Loucy (cell line): ENCODE measurements around the gene ST3GAL3.

ENCODE experiments used
- H2AFZ ChIP-seq: fragments of 200-600 bp; sonication (generic); 2 replicates; pipeline ENCODE4 v1.6.0; 2016; ENCODE audit warnings: antibody characterized with exemption, mild to moderate bottlenecking, low read length, moderate library complexity
- H3F3A ChIP-seq: fragments of 200-600 bp; 2 replicates; pipeline ENCODE4 v1.6.0; 2016; ENCODE audit warnings: antibody characterized with exemption, low read depth, mild to moderate bottlenecking
- H3K27me3 ChIP-seq: fragments of 200-600 bp; sonication (generic); 2 replicates; pipeline ENCODE4 v1.6.1; 2014; ENCODE audit warnings: low read length, mild to moderate bottlenecking; ENCODE audit not compliant: insufficient read depth, poor library complexity, severe bottlenecking
- H3K36me3 ChIP-seq: fragments of 200-600 bp; sonication (generic); 2 replicates; pipeline ENCODE4 v1.6.1; 2016; ENCODE audit warnings: low read length; ENCODE audit not compliant: insufficient read depth
- H3K4me1 ChIP-seq: fragments of 200-600 bp; sonication (generic); 2 replicates; pipeline ENCODE4 v1.5.1; 2014; ENCODE audit warnings: low read length, mild to moderate bottlenecking; ENCODE audit not compliant: insufficient read depth, poor library complexity, severe bottlenecking
- H3K4me2 ChIP-seq: fragments of 200-600 bp; sonication (generic); 2 replicates; pipeline ENCODE4 v1.6.0; 2014; ENCODE audit warnings: antibody characterized with exemption, low read length, low read depth, mild to moderate bottlenecking; ENCODE audit not compliant: poor library complexity, severe bottlenecking
- H3K4me3 ChIP-seq: fragments of 200-600 bp; sonication (generic); 2 replicates; pipeline ENCODE4 v1.5.1; 2014; ENCODE audit warnings: low read length, mild to moderate bottlenecking, mixed read lengths; ENCODE audit not compliant: poor library complexity, severe bottlenecking
- H3K79me2 ChIP-seq: fragments of 200-600 bp; sonication (generic); 2 replicates; pipeline ENCODE4 v1.6.1; 2014; ENCODE audit warnings: low read length; ENCODE audit not compliant: insufficient read depth
- H3K9ac ChIP-seq: fragments of 200-600 bp; sonication (generic); 2 replicates; pipeline ENCODE4 v1.6.0; 2014; ENCODE audit warnings: mild to moderate bottlenecking, low read depth, low read length, moderate library complexity; ENCODE audit not compliant: poor library complexity, severe bottlenecking
- H3K9me2 ChIP-seq: fragments of 200-600 bp; sonication (generic); replicated peaks from 2 replicates; pipeline ENCODE4 v1.6.1; 2016; ENCODE audit warnings: low read depth, low read length, mixed read lengths
- H3K9me3 ChIP-seq: fragments of 200-600 bp; sonication (generic); 2 replicates; pipeline ENCODE4 v1.6.1; 2014; ENCODE audit warnings: mild to moderate bottlenecking, antibody characterized with exemption, low read length, low read depth; ENCODE audit not compliant: insufficient read depth
- H4K20me1 ChIP-seq: fragments of 200-600 bp; sonication (generic); 2 replicates; pipeline ENCODE4 v1.6.0; 2014; ENCODE audit warnings: antibody characterized with exemption, low read length, mild to moderate bottlenecking; ENCODE audit not compliant: insufficient read depth, poor library complexity, severe bottlenecking
- CTCF ChIP-seq: fragments of 200-600 bp; sonication (generic); conservative IDR thresholded peaks from 2 replicates; pipeline ENCODE4 v1.5.1; 2014; ENCODE audit warnings: mild to moderate bottlenecking, antibody characterized with exemption, low read length
- EZH2phosphoT487 ChIP-seq: fragments of 200-600 bp; IDR thresholded peaks from 2 replicates; pipeline ENCODE4 v1.6.1; 2018; ENCODE audit warnings: antibody characterized with exemption, mild to moderate bottlenecking, moderate library complexity, borderline replicate concordance

The ST3GAL3 gene

GRCh38 chr1:43887748-43888147, 180.4 kb downstream of the ST3GAL3 start:
- H3K79me2 ChIP-seq = no peaks in the 10 kb centered on the region
- H3K9ac ChIP-seq = no peak overlapping the region
- H3K9me2 ChIP-seq = no peaks in the 10 kb centered on the region
- H3K9me3 ChIP-seq = no peaks in the 10 kb centered on the region
- H3K4me3 ChIP-seq = no peak overlapping the region
- H3K4me2 ChIP-seq = no peak overlapping the region
- TF ChIP-seq CTCF = no peak
- no peak for TF ChIP-seq EZH2phosphoT487
- no peaks in the 10 kb centered on the region for H4K20me1 ChIP-seq
- H3K36me3 ChIP-seq = no peaks in the 10 kb centered on the region
- H3F3A ChIP-seq = no peaks in the 10 kb centered on the region
- no peaks in the 10 kb centered on the region for H3K27me3 ChIP-seq
- H3K4me1 ChIP-seq = peaks cover 14% of the 10 kb centered on the region
- H2AFZ ChIP-seq = no peak overlapping the region

- Histone ChIP-seq H3K27me3 (no peaks in the 10 kb centered on the region), H3K4me1 (peaks cover under 1% of the 10 kb centered on the region), H3F3A (no peaks in the 10 kb centered on the region), H3K36me3 (peaks cover 7% of the 10 kb centered on the region; the same call in 1 of the 2 replicates), H3K9me2 (no peaks in the 10 kb centered on the region), H2AFZ (no peak overlapping the region), H4K20me1 (no peaks in the 10 kb centered on the region), H3K4me3 (no peak overlapping the region), H3K9me3 (no peaks in the 10 kb centered on the region), H3K4me2 (no peak overlapping the region), H3K79me2 (no peaks in the 10 kb centered on the region), H3K9ac (no peak overlapping the region)
- TF ChIP-seq CTCF (no peak), EZH2phosphoT487 (no peak)
These were observed 183.5 kb downstream of the ST3GAL3 start for GRCh38 chr1:43890815-43891214.

- no peaks in the 10 kb centered on the region for H3K4me1 ChIP-seq
- no peak overlapping the region for H2AFZ ChIP-seq
- H3K36me3 ChIP-seq = peaks cover 7% of the 10 kb centered on the region; the same call in 1 of the 2 replicates
- no peaks in the 10 kb centered on the region for H3K9me2 ChIP-seq
- no peaks in the 10 kb centered on the region for H3K79me2 ChIP-seq
- TF ChIP-seq EZH2phosphoT487 = no peak
- TF ChIP-seq CTCF = no peak
- H4K20me1 ChIP-seq = no peaks in the 10 kb centered on the region
- no peaks in the 10 kb centered on the region for H3K9me3 ChIP-seq
- no peaks in the 10 kb centered on the region for H3K27me3 ChIP-seq
- no peak overlapping the region for H3K9ac ChIP-seq
- no peak overlapping the region for H3K4me2 ChIP-seq
- H3F3A ChIP-seq = no peaks in the 10 kb centered on the region
- H3K4me3 ChIP-seq = no peak overlapping the region
These were observed 185.7 kb downstream of the ST3GAL3 start for GRCh38 chr1:43893006-43893405.
